ENCODE measurements around the gene LAGE3.

LAGE3 gene

GRCh38 chrX:154489182-154489581, 10.1 kb upstream of the LAGE3 start:
- Mint-ChIP-seq H3K9me3 (no peaks in the 10 kb centered on the region), H3K4me3 (peak overlapping the region; percentile 82), H3K36me3 (ENCODE audit: low read depth) (peaks cover 35% of the 10 kb centered on the region), H3K27me3 (peaks cover 3% of the 10 kb centered on the region), H3K27ac (peak overlapping the region; percentile 95), H3K4me1 (ENCODE audit: low read depth) (peaks cover 35% of the 10 kb centered on the region)
- intact Hi-C loops (cut with micrococcal nuclease): no loop called here

DNA sequence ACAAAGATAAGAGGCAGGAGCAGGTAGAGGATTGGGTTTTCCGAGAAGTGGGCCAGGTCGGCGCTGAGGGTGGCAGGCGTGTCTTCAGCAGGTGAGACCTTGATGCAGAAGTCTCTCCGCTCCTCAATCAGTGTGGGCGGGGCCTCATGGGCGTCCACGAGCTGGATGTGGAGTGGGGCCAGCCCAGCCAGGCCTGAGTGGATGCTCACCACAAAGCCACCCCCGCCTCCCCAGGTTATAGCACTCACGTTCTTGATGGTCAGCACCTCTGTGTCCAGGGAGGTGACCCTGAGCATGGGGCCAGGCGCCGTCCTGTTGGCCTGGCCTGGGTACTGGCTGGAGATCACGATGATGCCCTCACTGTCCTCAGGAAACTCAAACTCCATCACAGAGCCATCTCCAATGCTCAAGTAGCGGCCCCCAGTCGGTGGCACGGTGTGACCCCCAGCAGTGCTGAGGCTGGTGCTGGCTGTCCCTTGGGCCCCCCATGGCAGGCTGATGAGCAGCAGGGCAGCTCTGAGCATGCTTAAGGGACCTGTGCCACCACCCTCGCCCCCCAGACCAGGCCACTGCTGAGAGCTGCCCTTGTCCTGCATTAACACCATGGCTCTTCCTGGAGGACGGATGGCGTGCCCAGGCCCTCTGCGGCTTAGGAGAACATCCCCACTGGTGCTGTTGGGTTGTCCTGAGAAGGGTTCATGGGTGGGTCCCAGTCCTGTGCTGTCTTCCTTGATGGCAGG, 9.4 kb upstream of the LAGE3 start:
- Mint-ChIP-seq H3K27ac (peak overlapping the region; percentile 95), H3K4me1 (ENCODE audit: low read depth) (peaks cover 38% of the 10 kb centered on the region), H3K36me3 (ENCODE audit: low read depth) (peaks cover 41% of the 10 kb centered on the region), H3K27me3 (peaks cover 3% of the 10 kb centered on the region), H3K4me3 (no peak overlapping the region), H3K9me3 (no peaks in the 10 kb centered on the region)
- intact Hi-C loops (cut with micrococcal nuclease): no loop called here

DNA sequence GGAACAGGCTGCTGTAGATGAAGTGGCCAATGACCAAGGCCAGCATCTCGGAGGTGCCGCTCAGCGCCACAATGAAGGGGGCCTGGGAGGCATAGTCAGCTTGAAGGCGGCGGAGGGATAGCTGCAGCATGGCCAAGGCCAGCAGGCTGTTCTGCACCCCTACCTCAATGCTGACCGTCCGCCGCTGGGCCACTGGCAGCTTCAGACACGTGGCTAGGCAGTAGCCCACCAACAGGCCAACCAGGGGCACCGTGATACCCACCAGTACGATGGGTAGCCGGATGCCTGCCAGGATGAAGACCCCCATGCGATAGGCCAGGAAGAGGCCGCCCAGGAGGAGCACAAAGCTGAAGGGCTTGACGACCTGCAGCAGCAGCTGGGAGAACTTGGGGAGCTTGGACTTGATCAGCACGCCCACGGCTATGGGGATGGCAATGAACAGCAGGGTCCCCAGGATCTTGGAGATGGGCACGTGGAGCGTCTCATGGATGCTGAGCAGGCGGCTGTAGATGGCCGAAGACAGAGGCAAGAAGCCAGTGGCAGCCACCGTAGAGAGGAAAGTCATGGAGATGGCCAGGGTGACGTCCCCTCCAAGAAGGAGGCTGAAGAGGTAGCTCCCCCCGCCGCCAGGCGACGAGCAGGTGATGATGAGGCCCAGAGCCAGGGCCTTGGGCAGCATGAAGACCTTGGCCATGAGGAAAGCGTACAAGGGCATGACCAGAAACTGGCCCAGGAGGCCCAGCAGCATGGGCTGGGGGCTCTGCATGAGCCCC, 8.6 kb upstream of the LAGE3 start:
- no peak overlapping the region for H3K4me3 Mint-ChIP-seq
- intact Hi-C loops (cut with micrococcal nuclease): no loop called here
- peaks cover 1% of the 10 kb centered on the region for H3K27me3 Mint-ChIP-seq

GRCh38 chrX:154486396-154487207, 7.5 kb upstream of the LAGE3 start, which contains the start of gene UBL4A:
TSS of gene UBL4A (minus strand) at chrX:154486615. CDS start at chrX:154486584, 31 bp downstream.
- peaks cover 47% of the 10 kb centered on the region for H3K36me3 Mint-ChIP-seq (ENCODE audit: low read depth)
- intact Hi-C loops (cut with micrococcal nuclease): no loop called here
- H3K4me3 Mint-ChIP-seq: peak within 1 kb of the TSS; percentile 75
- no peaks in the 10 kb centered on the region for H3K9me3 Mint-ChIP-seq
- peak within 1 kb of the TSS; percentile 79 for H3K27ac Mint-ChIP-seq
- H3K27me3 Mint-ChIP-seq: peaks cover 1% of the 10 kb centered on the region
- H3K4me1 Mint-ChIP-seq (ENCODE audit: low read depth): peaks cover 43% of the 10 kb centered on the region

More for the DNA sequence above, 8.6 kb upstream of the LAGE3 start:
- Mint-ChIP-seq H3K27ac (no peak overlapping the region), H3K4me1 (ENCODE audit: low read depth) (peaks cover 38% of the 10 kb centered on the region), H3K36me3 (ENCODE audit: low read depth) (peaks cover 47% of the 10 kb centered on the region), H3K9me3 (no peaks in the 10 kb centered on the region)

GRCh38 chrX:154486052-154486395, 6.9 kb upstream of the LAGE3 start:
- intact Hi-C loops (cut with micrococcal nuclease): no loop called here
- H3K27ac Mint-ChIP-seq: peak overlapping the region; percentile 79
- no peaks in the 10 kb centered on the region for H3K9me3 Mint-ChIP-seq
- H3K36me3 Mint-ChIP-seq (ENCODE audit: low read depth): peaks cover 47% of the 10 kb centered on the region
- peaks cover 1% of the 10 kb centered on the region for H3K27me3 Mint-ChIP-seq
- peak overlapping the region; percentile 67 for H3K4me3 Mint-ChIP-seq
- H3K4me1 Mint-ChIP-seq (ENCODE audit: low read depth): peaks cover 37% of the 10 kb centered on the region

GRCh38 chrX:154485150-154486051, 6.3 kb upstream of the LAGE3 start:
- Mint-ChIP-seq H3K9me3 (no peaks in the 10 kb centered on the region), H3K27ac (peak overlapping the region; percentile 79), H3K4me3 (peak overlapping the region; percentile 67), H3K4me1 (ENCODE audit: low read depth) (peaks cover 37% of the 10 kb centered on the region), H3K36me3 (ENCODE audit: low read depth) (peaks cover 42% of the 10 kb centered on the region), H3K27me3 (peaks cover 1% of the 10 kb centered on the region)
- intact Hi-C loops (cut with micrococcal nuclease): no loop called here

DNA sequence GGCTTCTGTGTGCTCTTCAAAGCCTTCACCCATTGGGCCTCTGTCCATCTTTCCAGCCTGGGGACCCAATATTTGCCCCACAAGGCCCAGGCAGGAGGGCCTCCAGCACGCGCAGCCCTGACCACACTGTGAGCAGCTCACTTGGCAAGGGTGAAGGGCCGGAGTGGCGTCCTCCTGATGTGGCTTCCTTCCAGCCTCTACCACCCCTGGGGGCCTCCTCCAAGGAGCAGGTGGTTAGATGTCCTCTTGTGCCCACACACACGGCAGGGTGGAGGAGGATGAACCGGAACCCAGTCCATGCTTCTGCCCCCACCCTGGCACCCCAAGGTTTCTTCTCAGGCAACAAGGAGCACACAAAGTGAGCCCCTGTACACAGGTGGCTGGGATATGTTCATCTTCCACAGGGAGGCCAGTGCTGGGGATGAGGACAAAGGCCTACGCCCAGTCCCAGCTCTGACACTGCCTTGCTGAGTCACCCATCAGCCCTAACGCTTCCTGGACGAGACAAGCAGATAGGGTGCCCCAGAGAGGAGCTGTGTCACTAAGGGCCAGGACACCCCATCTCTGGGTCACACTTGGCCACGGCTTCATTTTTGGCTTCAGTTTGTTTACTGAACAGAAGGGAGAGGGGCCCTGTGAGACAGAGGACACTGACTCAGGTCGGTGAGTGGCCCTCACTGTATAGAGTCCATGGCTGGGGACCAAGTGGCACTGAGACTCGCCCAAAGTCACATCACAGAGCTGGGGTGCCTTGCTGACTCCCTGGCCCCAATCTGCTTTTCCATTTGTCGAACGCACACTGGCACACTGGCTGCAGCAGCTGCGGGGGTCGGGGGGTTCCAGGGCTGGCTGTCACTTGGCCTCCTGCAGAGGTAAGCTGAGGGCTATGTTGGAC, 5.4 kb upstream of the LAGE3 start:
- H3K4me3 Mint-ChIP-seq: peak overlapping the region; percentile 51
- H3K27ac Mint-ChIP-seq: peak overlapping the region; percentile 79
- no peaks in the 10 kb centered on the region for H3K9me3 Mint-ChIP-seq
- peaks cover 1% of the 10 kb centered on the region for H3K27me3 Mint-ChIP-seq
- H3K36me3 Mint-ChIP-seq (ENCODE audit: low read depth): peaks cover 42% of the 10 kb centered on the region
- H3K4me1 Mint-ChIP-seq (ENCODE audit: low read depth): peaks cover 34% of the 10 kb centered on the region
- intact Hi-C loops (cut with micrococcal nuclease): no loop called here

DNA sequence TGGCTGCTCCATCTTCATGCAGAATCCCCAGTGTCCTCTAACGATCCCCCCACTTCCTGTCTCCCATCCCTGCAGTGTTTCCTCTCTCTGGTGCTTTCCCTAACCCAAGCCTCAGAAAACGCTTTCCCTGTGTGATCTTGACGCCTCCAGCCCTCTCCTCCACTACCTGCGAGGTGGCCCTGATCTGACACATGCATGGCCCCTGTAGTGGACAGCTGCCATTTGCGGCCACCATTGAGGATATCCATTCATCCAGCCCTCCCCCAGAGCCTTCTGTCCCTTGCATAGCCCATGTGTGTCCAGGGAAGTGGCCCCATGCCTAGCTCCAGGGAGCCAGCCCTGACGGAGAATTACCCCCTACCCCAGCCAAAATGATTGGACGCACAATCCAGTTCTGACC, 4.2 kb upstream of the LAGE3 start:
- Mint-ChIP-seq H3K27me3 (peaks cover 1% of the 10 kb centered on the region), H3K9me3 (no peaks in the 10 kb centered on the region), H3K4me1 (ENCODE audit: low read depth) (peaks cover 28% of the 10 kb centered on the region), H3K27ac (no peak overlapping the region), H3K36me3 (ENCODE audit: low read depth) (peaks cover 37% of the 10 kb centered on the region), H3K4me3 (no peak overlapping the region)
- intact Hi-C loops (cut with micrococcal nuclease): no loop called here

DNA sequence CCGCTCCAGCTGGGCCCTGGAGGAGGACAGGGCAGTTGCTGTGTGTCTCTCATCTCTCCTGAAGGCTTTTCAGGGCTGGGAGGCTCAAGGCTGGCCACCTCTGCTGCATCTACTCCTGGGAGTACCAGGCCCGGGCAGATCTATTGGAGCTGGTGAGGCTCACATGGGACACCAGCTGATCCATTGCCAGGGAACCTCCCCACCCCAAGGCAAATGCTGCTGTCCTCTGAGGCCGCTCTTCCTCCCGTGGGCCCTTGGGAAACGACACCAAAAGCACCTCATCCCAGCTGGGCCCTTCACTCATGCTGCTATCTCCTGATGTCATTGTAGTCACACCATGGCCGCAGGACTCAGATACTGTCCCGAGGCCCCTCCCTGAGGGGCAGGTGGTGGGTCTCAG, 3.7 kb upstream of the LAGE3 start:
- no peak overlapping the region for H3K4me3 Mint-ChIP-seq
- H3K9me3 Mint-ChIP-seq: no peaks in the 10 kb centered on the region

GRCh38 chrX:154481911-154482601, 3.0 kb upstream of the LAGE3 start:
- Mint-ChIP-seq H3K9me3 (no peaks in the 10 kb centered on the region), H3K27ac (peak overlapping the region; percentile 3), H3K4me3 (no peak overlapping the region), H3K36me3 (ENCODE audit: low read depth) (peaks cover 27% of the 10 kb centered on the region), H3K27me3 (no peaks in the 10 kb centered on the region), H3K4me1 (ENCODE audit: low read depth) (peaks cover 20% of the 10 kb centered on the region)
- intact Hi-C loops (cut with micrococcal nuclease): no loop called here

More for the DNA sequence above, 3.7 kb upstream of the LAGE3 start:
- Mint-ChIP-seq H3K27ac (peak overlapping the region; percentile 3), H3K27me3 (peaks cover 1% of the 10 kb centered on the region), H3K4me1 (ENCODE audit: low read depth) (peaks cover 22% of the 10 kb centered on the region), H3K36me3 (ENCODE audit: low read depth) (peaks cover 31% of the 10 kb centered on the region)
- intact Hi-C loops (cut with micrococcal nuclease): no loop called here

- no peaks in the 10 kb centered on the region for H3K9me3 Mint-ChIP-seq
- no peak overlapping the region for H3K27ac Mint-ChIP-seq
- no peak overlapping the region for H3K4me3 Mint-ChIP-seq
- peaks cover 27% of the 10 kb centered on the region for H3K4me1 Mint-ChIP-seq (ENCODE audit: low read depth)
- no peaks in the 10 kb centered on the region for H3K27me3 Mint-ChIP-seq
- H3K36me3 Mint-ChIP-seq (ENCODE audit: low read depth): peaks cover 34% of the 10 kb centered on the region
- intact Hi-C loops (cut with micrococcal nuclease): no loop called here
These were observed 2.1 kb upstream of the LAGE3 start for GRCh38 chrX:154481195-154481594.

GRCh38 chrX:154477891-154478477, 1.1 kb downstream of the LAGE3 start:
- H3K9me3 Mint-ChIP-seq: no peaks in the 10 kb centered on the region
- H3K27ac Mint-ChIP-seq: peak overlapping the region; percentile 89
- no peaks in the 10 kb centered on the region for H3K27me3 Mint-ChIP-seq
- H3K4me1 Mint-ChIP-seq (ENCODE audit: low read depth): peaks cover 23% of the 10 kb centered on the region
- H3K4me3 Mint-ChIP-seq: peak overlapping the region; percentile 78
- peaks cover 28% of the 10 kb centered on the region for H3K36me3 Mint-ChIP-seq (ENCODE audit: low read depth)
- intact Hi-C loops (cut with micrococcal nuclease): no loop called here

All from dendritic cell treated with granulocyte-macrophage colony-stimulating factor and Interleukin-4, amounts not matched to agents 40 ng/mL and 50 ng/mL, for 4 days (primary cell).